ELR (cell line): ENCODE results near the gene MYO3B.

Experiments used
- DNase-seq: peaks from one replicate; pipeline ENCODE4 v3.0.0-alpha.2; 2015; ENCODE audit warnings: low read depth

MYO3B gene

GRCh38 chr2:170703776-170704476 lies 526.0 kb downstream of the MYO3B start:
- DNase-seq = no peak
